ENCODE data around the gene ST3GAL3.
"Not testable (repeated sequence)": the region's sequence is repeated elsewhere in the genome, so short reads cannot be mapped to it uniquely, and the experiment has no call there.

The ST3GAL3 gene

DNA sequence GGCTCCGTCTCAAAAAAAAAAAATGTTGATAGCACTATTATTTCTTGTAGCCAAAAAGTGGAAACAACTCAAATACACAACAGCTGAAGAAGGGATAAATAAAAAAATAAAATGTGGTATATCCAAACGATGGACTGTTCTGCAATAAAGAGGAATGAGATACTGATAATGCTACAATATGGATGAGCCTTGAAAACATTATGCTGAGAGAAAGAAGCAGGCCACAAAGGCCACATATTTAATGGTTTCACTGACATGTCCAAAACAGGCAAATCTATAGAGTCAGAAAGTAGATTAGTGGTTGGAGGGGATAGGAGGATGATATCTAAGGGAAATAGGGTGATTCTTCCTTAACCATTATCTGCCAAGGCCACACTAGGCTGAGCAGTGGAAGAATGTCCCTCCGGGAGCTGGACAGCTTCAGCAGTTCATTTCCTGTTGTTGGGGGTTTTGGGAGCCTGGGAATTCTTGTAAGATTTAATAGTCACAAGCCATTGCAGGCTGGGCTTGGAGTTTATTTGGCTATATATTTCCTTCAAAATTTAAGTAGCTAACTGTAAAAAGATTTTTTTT, 53.5 kb downstream of the ST3GAL3 start:
- no peak for DNase-seq

- peak; percentile 94 for DNase-seq
Observed at GRCh38 chr1:43763497-43763973, 56.2 kb downstream of the ST3GAL3 start.

DNA sequence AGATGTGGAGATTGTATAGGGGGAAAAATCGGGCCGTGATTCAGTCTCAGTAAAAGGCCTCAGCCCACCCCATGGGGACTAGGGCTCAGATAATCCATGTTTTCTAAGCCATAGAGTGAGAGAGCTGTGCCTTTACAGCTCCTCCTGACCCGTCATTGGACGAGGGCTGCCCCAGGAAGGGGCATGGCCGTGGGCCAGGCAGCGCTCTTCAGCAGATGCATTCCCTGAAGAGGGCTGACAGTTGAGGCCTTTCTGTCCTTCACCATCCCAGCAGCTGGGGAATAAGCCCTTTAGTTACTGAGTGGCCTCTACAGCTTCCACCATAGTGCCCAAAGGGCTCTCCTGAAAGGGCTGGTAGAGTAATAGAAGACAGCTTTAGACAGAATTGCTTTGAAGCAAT, 57.2 kb downstream of the ST3GAL3 start:
- no peak for DNase-seq

GRCh38 chr1:43766086-43766784, 58.9 kb downstream of the ST3GAL3 start:
- DNase-seq = no peak

GRCh38 chr1:43766818-43767525, 59.6 kb downstream of the ST3GAL3 start:
- no peak for DNase-seq

DNA sequence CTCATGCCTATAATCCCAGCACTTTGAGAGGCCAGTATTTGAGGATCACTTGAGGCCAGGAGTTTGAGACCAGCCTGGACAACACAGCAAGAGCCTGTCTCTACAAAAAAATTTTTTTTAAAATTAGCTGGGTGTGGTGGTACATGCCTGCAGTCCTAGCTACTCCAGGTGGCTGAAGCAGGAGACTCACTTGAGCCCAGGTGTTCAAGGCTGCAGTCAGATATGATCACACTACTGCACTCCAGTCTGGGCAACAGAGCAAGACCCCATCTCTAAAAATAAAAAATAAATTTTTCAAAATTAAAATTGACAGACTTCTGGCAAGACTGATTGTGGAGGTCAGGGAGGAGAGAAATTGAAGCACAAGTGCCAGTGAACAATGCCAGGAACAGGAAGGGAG, 60.8 kb downstream of the ST3GAL3 start:
- no peak for DNase-seq

GRCh38 chr1:43769350-43769908, 62.1 kb downstream of the ST3GAL3 start:
- DNase-seq = no peak

- no peak for DNase-seq
Observed at GRCh38 chr1:43770111-43770510, 62.8 kb downstream of the ST3GAL3 start.

DNA sequence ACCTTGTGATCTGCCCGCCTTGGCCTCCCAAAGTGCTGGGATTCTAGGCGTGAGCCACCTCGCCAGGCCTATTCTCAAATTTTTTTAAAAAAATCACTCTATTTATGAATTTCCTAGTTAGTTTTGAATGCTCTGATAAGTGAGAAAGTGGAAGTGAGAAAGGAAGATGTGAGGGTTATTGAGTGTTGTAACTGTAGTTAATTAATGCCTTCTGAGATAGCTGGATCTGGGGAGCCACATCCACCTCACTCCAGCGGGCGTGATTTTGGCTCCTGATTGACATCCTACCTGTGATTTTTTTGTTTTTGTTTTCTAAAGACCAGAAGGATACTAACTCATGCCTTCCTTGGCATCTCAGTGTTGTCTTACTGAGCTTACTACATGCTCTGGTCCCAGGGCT, 65.6 kb downstream of the ST3GAL3 start:
- DNase-seq = no peak

DNA sequence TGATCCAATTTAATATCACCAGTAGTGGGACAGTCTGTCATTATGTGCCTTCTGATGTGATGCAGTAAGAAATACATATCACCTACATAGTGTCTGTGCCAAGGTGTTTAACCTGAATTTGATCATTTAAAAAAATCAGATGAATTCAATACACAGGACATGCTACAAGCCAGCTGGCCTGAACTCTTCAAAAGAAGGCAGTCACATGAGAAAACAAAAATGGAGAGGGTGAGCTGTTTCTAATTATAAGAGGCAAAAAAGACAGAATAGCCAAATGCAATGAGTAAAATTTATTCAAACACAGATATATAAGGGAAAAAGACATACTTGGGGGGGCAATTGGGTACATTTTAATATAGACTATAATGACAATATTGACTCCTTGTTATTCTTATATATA, 66.5 kb downstream of the ST3GAL3 start:
- DNase-seq = no peak

DNA sequence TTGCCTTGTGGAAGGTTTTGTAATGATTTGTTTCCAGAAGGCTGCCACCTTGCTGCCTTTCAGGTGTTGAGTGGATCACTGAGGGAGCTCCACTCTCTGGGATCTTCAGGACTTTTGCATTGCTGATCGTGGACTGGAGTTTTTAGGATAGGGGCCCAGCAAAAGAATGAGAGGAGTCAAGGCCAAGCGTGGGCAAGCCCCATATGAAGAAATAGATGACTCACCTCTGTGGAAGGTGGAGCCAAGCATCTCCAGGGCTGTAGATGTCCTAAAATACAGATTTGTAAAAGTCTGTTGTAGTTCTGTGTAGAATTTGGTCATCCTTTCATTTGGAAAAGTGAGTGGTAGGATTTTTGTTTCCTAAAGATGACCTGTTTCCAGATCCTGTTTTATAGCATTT, 67.0 kb downstream of the ST3GAL3 start:
- no peak for DNase-seq

- DNase-seq = peak; percentile 55
Observed at GRCh38 chr1:43776043-43776761, 68.9 kb downstream of the ST3GAL3 start.

DNA sequence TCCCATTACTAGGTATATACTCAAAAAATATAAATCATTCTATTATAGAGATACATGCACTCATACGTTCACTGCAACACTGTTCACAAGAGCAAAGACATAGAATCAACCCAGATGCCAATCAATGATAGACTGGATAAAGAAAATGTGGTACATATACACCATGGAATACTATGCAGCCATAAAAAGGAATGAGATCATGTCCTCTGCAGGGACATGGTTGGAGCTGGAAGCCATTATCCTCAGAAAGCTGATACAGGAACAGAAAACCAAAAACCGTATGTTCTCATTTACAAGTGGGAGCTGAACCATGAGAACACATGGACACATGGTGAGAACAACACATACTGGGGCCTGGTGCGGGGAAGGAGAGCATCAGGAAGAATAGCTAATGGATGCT, 70.6 kb downstream of the ST3GAL3 start:
- not testable (repeated sequence) for DNase-seq

DNA sequence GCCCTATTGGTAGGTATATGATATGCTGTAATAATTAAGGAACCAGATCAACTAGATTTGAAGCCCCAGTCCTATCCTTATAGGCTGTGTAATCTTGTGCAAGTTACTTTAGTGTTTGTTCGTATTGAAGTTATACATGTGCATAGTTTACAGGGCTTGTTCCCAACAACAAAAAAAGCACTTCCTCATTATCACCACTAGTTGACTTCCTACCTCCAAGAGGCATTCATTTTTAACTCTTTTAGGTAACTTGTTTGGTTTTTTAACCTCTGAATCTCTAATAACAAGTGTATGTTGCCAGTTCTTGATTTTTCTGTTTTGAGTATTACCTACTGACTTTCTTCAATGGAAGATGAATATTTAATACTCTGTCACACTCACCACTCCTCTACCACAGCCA, 71.9 kb downstream of the ST3GAL3 start:
- DNase-seq = no peak

DNA sequence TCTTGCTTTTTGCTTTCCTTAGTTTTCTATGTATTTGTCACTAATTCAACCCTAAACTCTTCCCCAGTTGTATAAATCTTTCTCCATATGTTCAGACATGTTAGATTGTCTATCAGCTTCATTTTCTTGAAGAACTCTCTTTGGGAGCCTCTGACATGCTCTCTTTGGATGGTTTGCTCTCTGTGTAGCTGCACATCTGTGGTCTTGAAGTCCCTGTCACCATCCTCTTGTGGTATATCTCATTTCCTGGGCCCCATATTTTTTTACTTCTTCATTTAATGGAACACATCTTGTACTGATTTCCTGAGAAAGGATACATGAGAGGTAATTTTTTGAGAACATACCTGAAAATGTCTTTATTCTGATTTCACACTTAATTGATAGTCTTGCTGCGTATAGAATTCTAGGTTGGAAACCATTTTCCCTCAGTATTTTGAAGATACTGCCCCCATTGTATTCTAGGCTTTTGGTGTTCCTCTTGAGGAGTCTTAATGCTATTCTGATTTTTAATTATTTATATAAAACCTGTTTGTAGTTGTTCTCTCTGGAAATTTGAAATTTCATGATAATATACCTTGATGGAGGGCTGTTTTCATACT, 72.6 kb downstream of the ST3GAL3 start:
- no peak for DNase-seq

DNA sequence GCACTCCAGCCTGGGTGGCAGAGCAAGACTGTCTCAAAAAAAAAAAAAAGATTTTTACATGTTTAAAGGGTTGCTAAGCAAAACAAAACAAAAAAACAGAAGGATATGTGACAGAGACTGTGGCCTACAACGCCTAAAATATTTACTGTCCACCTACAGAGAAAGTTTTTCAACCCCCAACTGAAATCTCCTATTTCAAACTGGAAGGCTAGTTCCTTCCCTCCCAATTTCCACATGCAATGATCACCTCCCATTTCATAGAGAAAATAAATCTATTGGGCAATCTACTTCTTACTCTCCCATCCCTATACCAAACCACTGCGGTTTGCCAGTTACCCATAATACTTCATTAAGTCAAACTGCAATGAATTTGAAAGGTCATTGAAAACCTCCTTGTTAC, 74.2 kb downstream of the ST3GAL3 start:
- no peak for DNase-seq

DNA sequence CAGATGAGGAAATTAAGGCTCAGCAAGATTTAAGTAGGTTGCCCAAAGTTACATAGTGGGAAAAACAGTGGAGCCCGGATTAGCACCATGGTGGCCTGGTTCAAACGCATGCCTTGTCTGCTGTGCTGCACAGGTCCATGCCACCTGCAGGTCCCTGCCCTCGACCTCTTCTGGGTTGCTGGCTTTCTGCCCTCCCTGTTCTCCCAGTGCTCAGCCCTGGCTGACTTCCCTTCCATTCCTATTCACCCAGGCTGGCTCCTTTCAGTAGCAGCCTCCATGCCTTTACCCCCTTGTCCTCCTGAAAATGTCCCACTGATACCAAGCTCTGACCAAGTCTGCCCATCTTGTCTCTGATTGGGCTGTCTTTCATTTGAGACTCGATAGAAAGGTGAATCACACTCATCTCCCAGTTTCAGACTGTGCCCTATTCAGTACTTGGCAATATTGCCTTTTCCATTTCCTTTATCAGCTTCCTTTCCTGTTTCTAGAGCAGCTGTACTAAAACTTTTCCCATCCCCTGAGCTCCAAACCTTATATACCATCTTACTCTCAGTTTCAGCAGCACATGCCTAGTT, 75.8 kb downstream of the ST3GAL3 start:
- DNase-seq = no peak

DNA sequence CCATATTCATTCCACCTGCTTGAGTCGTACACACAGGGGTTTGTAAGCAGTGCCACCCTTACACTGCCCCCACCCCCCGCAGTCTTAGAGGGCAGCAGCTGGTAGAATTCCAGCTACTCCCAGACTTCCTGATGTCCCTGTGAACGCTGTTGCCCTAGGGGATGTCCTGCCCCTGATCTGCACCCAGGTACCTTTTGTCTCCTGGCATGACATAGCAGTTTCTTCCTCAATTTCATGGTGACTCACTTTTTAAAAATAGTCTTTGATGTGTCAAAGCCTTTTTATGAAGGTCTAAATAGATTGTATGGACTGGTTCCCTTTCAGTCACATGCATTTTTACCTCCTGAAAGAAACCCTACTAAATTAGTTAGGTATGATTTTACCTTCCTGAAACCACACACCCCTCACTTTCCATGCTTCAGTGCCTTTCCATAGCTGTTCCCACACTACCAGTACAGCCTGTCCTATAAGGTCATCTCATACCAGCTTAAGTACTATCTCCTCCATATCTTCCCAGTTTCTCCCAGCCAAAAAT, 76.4 kb downstream of the ST3GAL3 start:
- no peak for DNase-seq

DNA sequence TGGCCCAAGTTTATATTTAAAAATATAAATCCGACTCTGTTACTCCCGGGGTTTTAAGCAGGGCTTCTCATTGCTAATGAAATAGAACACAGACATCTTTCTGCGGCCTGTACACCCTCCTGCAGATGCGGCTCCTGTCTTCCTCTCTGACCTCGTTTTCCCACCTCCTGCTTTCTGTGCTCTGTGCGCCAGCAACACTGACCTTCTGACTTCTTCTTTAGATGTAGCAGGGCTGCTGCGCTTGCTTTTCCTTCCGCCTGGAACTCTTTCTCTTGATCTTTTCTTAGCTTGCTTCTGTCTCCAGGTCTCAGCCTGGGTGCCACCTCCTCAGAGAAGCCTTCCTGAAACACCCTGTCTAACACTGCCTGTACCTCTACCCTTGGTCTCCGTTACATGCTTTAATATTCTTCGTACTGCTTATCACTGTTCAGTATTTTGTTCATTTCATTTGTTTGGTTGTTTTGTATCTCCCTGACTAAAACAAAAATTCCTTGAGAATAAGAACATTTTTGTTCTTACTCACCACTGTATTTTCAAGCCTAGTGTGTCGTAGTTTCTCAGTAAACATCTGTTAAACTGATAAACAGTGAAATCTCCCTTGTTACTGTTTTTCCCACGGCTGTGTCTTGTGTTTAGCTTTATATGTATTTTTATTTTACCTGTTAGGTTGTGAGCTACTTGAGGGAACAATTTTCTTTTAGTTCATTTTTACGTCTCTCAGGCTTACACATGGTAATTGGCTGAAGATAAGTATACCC, 79.0 kb downstream of the ST3GAL3 start:
- no peak for DNase-seq

DNA sequence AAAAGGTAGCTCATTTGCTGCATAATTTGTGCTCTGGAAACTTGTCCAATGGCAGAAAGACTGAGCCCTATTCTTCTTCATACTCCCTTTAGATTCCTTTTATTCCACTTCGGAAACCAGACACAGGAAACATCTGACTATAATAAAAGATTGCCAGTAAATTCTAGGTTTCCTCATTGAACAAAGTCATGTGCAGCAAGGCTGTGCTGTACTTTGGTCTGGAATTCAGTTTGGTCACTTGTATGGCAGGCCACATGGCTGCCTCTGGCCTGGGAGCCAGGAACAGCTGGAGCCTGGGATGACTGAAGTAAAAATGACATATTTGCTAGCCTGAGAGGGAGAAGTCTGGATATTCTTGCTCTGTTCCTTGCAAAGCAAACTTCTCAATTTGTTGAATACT, 79.6 kb downstream of the ST3GAL3 start:
- DNase-seq = no peak
